GM11168 (cell line): Measurements from ENCODE around the gene RBM19.

Experiments used
- in situ Hi-C: fragments of 300-500 bp; cut with MboI; formaldehyde crosslinking; loops from one replicate; pipeline ENCODE4 v1.12.0; 2022; ENCODE audit warnings: low sequenced_read_pairs; ENCODE audit not compliant: unreplicated experiment

The RBM19 gene

DNA sequence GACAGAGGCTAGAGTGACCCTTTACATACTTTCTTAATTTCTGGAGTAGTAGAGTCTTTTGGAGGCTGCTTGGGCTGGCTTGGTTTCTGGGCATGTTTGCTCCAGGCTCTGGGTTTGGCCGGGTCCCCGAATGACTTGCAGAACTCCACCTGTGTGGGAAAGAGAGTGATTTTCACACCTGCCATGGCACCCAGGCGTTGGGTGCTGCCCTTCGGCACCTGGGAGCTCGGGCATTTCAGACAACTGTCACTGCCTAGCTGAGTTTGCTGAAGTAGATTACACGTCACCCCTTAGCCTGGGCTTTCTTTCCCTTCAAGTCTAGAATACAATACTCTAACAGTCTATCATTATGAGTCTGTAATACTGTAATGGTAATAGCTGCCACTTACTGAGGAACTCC lies 6.1 kb downstream of the RBM19 start:
- in situ Hi-C loops: no loop called here

DNA sequence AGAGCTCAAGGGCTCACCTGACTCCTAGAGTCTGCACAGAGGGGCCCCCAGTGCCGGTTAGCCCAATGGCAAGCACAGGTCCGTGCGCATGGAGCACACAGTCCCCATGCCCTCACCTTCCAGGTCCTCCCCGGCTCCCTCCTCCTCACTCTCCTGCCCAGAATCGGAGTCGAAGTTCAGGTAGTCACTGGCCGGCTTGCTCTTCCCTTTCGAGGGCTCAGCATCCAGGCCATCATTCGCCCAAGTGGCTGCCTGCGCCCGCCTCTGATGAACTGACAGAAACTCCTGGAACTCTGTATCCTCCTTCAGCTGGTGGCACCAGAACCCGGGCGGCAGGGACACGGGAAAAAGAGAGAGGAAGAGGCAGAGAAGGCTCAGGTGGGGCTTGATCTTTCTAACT lies 7.0 kb downstream of the RBM19 start:
- in situ Hi-C loops: no loop called here

DNA sequence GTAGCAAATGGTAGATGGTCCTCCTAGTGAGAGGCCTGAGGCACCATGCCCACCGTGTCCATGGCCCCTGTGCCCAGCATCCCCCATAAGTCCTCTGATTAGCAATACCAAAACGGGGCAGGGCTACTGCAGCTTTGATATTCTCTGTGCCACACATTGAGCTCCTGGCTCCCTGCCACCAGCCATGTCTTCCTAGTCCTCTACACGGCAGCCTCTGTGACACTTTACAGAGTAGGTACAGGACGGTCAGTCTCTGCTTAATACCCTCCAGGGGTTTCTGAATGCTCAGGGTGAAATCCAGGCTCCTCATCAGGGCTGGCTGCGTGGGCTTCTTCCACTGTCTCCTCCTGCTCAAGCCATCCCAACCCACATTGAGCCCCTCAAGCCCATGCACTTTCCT lies 8.0 kb downstream of the RBM19 start:
- in situ Hi-C loops: no loop called here

DNA sequence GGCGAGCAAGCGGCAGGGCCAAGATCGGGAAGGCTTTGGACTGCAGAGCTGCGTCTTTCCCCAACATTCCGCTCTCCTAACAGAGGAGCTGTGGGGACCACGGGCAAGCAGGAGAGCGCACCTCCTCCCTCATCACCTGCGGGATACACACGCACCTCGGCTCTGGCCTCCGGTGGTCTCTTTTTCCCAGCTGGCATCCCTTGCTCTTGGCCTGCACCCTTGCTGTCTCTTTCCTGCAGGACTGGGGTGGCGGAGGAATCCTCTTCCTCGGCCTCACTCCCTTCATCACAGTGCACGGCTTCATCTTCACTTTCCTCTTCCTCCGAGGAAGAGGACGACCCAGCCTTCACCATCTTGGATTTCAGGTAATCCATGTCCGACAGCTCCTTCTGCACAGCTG lies 8.5 kb downstream of the RBM19 start:
- in situ Hi-C loops: no loop called here

DNA sequence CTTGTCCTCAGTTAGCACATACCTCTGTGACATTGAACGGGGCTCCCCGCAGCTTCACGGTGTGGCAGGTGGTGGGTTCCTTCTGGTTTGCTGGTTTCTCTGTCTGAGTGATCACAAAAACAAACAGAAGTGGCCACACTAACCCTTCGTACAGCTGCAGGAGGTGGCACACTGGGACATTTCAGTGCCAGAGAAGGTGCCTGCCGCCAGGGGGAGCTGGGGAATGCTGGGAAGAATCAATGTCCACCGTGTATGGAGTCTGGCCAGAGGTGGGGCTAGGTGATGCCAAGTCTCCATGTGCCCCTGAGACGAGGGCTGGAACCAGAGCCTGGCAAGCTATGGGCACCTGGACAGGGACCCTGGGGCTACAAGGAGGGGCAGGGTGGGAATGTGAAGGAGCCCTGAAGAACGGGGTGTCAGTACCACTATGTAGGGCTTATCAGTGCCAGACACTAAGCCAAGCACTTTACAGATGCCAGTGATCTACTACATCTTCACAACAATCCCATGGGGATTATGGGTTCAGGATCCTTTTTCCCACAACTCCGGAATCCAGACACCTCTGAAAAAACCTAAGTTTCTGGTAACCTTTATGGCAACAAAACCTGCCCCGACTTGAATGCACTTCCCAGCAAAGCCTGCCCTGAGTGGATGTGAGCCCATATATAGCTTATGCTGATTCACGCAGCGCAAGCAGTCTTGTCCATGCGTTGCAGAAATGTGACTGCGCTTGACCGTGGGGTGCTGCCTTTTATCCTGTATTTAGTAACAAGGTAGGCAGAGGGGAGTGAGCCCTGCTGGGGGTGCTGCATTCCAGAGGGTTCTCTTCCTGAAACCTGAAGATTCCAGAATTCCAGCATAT lies 10.8 kb downstream of the RBM19 start:
- in situ Hi-C loops: no loop called here

DNA sequence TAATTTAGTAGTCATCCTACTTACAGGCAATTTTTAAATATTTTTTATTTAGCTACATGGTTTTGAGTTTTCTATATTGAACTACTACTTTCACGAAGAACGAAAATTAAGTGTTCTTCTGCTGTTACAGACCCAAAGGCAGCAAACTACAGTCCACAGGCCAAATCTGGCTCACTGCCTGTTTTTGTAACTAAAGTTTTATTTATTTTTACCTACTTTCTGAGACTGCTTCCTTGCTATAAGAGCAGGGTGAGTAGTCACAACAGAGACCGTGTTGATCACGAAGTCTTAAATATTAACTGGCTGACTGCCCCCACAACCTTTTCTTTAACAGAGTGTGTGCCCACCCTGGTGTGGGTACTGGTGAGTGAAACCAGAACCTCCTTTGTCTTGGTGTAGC lies 11.6 kb downstream of the RBM19 start:
- in situ Hi-C loops: no loop called here

DNA sequence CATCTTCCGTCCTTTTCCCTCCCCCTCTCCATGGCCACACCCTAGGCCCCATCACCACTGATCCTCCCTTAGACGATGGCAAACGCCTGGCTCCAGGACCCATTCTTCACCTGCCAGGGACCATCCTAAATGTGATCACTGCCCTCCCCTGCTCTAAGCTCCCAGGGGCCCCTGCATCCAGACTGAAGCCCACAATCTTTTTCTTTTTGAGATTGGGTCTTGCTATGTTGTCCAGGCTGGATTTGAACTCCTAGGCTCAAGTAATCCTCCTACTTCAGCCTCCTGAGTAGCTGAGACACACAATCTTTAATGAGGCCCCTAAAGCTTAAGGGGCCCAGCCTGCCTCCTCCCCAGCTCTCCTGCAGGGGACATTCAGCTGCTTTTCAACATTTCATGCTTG lies 15.3 kb downstream of the RBM19 start:
- in situ Hi-C loops: no loop called here

DNA sequence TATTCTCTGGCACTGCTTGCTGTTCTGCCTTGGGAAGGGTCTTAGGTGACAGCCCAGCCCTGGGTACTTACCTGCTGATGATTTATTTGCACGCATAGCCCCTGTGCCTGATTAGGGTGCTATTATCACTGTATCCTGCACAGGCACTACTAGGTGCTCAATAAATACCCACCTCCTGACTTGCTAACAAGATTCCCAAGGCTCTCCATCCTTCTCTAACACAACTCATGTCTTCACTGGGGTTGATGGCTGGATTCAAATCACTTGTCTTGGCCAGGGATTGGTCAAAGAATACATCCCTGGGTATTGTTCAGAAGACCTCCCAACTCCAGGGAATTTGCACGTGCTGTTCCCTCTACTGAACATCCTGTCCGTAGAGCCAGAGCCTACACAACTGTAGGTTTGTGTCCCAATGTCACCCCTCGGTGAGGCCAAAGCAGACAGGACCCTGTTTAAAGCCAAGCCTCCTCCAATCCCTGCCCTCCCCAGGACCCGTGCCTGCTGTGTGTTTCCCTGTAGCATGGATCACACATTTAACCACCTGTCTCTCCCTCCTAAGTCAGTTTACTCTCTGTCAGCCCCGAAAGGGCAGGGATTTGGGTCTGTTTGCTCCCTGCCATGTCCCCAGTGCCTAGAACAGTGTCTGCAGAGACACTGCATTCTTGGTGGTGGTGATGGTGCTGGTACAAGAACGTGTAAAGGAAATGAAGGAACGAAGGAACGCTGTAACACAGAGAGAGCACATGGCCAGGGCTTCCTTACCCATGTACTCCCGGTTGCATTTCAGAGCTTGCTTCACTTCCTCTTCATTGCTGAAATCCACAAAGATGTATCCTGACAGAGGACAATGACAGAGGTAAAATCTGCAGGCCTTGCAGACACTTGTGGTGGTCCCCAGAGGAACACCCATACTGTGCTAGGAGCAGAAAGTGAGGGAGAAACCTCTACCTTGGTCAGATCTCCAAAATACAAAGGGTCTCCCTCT lies 16.5 kb downstream of the RBM19 start:
- in situ Hi-C loops: no loop called here

DNA sequence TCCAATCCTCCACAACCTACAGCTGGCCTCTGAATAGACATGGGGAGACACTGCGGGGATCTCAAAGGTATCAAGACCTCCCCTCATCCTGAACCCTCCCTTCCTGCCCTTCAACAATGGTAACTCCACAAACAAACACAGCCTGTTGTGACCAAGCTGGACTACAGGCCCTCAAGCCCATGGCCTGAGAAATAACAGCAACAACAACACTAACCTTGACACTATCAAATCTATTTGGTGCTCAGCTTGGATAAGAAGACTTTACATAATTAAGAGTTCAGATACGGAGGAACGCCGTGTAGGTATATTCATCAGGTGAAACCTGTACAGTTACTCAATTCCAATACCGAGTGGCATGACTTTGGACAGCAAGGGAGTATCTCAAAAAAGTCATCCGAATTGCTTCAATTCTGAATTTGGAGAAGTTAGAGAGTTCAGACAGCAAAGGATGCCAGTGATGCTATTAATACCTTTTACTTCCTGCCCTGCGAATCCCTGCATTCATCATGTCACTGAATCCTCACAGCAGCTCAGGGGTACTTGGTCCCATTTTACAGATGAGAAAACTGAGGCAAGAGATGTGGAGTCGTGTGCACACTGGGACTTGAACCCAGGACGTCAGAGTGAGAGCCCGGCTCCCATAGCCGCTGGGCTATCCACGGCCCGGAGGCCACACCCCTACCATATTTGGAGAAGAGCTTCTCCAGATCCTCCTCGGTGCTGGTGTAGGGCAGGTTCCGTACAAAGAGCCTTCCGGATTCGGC lies 17.8 kb downstream of the RBM19 start:
- in situ Hi-C loops: no loop called here

DNA sequence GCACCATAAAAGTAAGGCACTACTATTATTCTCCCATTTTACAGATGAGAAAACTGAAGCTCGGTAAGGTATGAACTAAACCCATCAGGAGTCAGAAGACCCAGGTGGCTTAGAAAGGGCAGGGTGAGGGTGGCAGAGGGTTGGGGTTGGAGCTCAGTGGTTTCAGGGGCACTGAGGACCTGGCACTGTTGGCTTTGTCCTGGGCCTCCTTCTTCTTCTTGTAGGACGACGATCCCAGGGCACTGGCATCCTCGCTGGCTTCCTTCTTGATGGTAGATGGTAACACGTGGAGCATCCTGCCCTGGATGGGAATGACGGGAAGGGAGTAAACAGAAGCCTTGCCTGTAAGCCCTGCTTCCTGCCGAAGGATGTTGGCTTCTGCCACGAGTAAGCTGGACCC lies 19.9 kb downstream of the RBM19 start:
- in situ Hi-C loops: no loop called here

DNA sequence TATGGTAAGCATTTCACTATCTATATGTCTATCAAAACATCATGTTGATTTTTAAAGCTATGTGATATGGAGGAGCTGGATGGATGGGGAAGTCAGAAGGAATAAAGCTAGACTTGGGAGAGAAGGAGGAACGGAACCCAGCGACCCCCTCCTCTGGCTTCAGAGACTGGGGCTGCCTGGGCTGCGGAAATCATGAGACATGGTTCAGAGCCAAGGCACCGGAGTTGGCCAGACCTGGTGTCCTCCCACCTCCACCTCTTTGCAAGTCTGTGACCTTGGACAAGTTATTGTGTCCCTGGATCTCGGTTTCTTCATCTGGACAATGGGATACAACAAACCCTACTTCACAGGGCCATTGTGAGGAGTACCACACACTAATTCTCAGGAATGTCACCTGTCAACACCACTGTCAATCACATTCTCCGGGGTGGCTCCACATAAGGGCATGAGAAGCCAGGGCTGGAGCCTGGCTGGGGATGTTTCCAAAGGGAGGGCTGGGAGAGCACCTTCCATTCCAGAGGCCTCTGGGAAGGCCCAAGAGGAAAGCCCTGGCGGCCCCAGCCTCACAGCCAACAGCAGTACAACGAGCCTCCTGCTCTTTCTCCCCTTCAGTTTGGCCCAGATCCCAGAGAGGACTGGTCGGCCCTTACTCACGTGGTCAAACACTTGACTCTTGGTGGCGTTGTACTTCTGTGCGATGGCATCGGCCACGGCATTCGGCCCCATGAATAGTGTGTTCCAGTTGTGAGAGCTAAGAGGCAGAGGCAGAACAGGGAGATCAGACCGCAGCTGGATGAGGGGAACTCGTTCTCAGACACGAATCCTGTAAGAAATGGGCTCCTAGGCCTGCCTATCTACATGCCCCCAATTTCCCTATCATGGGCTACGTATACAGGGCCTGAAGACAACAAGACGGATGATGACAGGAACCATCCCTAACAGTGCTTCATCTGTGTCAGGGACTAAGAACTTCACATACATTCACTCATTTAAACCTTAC lies 20.7 kb downstream of the RBM19 start:
- in situ Hi-C loops: no loop called here

DNA sequence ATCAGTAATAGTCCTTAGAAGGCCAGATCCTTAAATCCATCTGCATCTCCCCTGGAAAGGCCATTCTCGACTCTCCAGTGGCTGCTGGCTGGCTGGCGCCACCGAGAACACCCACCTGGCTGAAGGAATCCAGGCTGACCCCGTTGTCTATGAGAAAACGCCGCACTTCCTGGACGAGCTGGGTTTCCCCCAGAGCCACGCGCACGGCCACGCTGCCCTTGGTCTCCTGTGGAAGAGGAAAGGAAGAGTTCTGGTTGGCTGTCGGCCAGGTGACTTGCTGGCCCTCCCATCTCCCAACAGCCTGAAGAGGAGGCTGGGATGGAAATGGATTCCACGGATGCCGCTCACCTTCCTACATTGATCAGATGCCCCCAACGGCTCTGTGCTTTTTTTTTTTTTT lies 23.9 kb downstream of the RBM19 start:
- in situ Hi-C loops: no loop called here

DNA sequence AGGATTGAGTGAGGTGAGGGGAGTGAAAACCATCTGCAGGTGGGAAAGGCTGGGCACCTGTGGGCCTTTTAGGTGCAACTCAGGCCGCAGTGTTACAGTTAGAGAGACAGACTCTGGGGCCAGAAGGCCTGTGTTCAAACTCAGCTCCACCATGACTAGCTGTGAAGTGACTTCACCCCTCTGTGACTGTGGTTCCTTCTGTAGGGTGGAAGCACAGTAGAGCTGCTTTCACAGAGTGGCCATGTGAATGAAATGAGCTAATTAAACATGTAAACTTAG lies 25.0 kb downstream of the RBM19 start:
- in situ Hi-C loops: no loop called here

DNA sequence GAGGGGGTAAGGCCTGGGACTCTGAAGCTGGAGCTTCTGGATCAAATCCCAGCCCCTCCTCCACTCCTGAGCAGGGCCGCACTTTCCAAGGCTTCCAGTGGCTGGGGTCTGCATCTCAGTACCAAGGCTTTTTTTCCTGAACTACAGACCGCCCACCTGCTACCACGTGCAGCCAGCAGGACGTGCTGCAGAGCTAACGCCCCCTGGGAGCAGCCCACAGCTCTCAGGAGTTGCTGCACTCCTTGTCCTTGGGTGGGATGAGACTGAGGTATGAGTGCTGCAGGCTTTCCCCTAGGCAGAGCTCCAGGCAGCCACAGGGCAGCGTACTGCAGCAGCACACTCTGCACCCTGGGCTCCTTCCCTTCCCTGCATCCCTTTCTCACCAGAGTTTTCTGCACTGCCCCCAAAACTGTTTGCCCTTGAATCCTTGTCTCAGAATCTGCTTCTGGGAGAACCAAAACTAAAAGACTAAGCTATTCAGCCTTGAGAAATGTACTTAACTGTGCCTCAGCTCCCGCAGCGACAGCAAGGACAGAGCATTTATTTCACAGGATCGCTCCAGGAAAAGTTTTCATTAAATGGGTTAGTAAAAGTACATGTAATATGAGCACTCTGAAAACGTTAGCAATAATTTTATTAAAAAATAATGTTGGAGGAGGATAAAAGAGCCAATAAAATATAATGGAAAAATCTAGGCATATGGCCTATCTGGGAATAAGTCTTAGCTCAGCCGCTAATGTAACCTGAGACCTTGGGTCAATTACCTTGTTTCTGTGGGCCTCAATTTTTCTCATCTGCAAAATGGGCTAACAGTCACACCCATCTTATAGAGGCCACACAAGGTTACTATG lies 25.5 kb downstream of the RBM19 start:
- in situ Hi-C loops: no loop called here

DNA sequence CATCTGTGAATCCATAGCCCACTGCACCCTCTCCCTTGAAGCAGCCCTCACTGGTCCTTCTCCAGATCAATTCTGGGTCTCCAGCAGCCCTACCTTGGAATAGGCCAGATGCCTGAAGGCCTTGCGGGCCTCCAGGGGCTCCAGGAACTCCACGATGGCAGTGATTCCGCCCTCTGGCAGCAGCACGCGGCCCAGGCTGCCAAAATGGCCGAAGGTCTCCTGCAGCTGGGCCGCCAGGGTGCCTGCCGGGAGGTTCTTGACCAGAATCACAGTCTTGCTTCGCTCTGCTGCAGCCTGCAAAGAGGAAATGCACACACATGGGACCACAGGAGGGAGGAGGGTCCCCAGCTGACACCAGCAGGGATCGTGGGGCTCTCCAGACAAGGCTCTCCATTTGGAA lies 26.3 kb downstream of the RBM19 start:
- in situ Hi-C loops: no loop called here

DNA sequence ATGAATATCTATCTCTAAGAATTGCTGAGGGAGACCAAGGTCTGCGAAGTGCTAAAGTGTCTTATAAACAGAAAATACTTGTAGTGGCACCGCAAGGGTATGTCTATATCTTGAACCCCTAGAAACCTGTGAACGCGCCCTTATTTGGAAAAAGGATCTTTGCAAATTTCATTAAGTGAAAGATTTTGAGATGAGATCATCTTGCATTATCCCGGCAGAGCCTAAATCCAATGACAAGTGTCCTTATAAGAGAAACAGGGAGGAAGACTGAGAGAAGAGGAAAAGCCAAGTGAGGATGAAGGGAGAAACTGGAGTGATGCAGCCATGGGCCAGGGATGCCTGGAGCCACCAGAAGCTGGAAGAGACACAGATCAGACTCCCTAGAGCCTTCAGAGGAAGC lies 27.7 kb downstream of the RBM19 start:
- in situ Hi-C loops: no loop called here

DNA sequence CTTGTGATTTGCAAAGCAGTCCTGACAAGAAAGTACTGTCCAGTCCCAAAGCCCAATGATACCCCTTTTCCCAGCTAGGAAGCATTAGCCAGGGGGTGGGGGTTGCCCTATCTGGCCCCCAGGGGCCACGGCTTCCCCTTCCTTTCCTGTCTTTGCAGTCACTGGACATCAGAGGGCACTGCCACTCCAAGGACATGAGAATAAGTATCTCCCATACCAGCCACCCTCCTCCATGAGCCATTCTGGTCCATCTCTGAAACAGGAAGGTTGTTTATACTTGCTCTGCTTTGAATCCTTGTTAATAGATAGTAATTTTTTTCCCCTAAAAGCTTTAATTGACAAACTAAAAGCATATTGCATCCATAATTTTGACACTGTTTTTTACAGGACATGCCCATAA lies 29.7 kb downstream of the RBM19 start:
- in situ Hi-C loops: no loop called here

DNA sequence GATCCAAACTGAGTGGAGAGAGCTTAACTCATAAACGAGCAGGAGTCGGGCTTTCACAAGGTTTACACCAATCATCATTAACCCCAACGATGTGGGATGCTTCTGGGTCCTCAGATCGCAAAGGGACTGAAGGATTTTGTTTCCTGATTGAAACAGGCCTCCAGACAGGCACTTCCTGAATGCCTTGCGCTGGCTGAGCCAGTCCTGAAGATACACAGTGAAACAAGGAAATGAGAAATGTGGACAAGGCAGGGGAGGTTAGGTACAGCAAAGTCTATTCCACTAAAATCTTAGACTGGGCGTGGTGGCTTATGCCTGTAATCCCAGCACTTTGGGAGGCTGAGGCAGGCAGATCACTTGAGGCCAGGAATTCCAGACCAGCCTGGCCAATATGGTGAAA lies 30.7 kb downstream of the RBM19 start:
- in situ Hi-C loops: no loop called here

DNA sequence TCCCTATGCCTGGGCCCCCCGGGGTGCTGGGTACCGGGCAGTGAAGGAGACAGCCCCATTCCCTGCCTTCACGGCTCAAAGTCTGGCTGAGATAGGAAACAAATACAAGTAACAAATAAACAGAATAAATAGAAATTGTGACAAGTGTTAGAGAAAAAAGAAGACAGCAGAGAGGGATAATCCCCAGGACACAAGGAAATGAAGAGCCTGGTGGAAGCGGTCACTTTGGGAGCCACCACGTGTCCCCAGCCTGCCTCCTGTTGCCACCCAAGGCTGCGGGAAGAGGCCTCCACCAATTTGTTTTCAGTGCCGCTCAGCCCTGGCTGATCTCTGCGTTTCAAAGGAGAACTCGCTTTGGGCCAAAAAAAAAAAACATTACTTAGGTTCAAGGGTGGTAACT lies 31.2 kb downstream of the RBM19 start:
- in situ Hi-C loops: no loop called here
